IMR-90 (cell line): ENCODE data around the gene RNF212. TPM values are rescaled to one million over a fixed set of nuclear protein-coding genes. Genes with fewer than 3 reads are reported as not detected.

Experiments
- ATAC-seq: fragments of 200-7000 bp; cut with Tn5 transposase; 2 replicates; pipeline ENCODE4 v1.9.1; 2020; ENCODE audit warnings: low read depth, mild to moderate bottlenecking, moderate library complexity
- BruUV-seq: library from RNA; stranded (reverse); fragments of 400-500 nt; replicated peaks from 2 replicates; lab custom pipeline; 2021; lab: Mats Ljungman, UMichigan
- CTCF ChIA-PET: fragments of 300-600 bp; formaldehyde crosslinking; extraction: SDS; loops from one replicate; lab custom pipeline; 2021; ENCODE audit warnings: antibody characterized with exemption; lab: Yijun Ruan, JAX
- POLR2A ChIA-PET: fragments of 300-600 bp; sonication (Branson Sonifier 250); formaldehyde crosslinking; loops from one replicate; lab custom pipeline; 2022; ENCODE audit warnings: antibody characterized with exemption; ENCODE audit not compliant: unreplicated experiment; lab: Charles Lee
- DNase-seq: peaks from one replicate; pipeline ENCODE4 v3.0.0; 2013
- H2AFZ ChIP-seq: replicated peaks from 2 replicates; pipeline ENCODE3; 2013; ENCODE audit warnings: low read length, mild to moderate bottlenecking; ENCODE audit not compliant: poor library complexity
- H2AK5ac ChIP-seq: 2 replicates; pipeline ENCODE4 v1.6.1; 2013; ENCODE audit warnings: low read depth, low read length, inconsistent platforms
- H2AK9ac ChIP-seq: replicated peaks from 2 replicates; pipeline ENCODE3; 2013; ENCODE audit warnings: mild to moderate bottlenecking, low read depth, low read length, moderate library complexity; ENCODE audit not compliant: poor library complexity
- H2BK120ac ChIP-seq: 2 replicates; pipeline ENCODE4 v1.6.1; 2013; ENCODE audit warnings: low read depth, low read length, inconsistent platforms
- H2BK15ac ChIP-seq: 3 replicates; pipeline ENCODE4 v1.6.1; 2013; ENCODE audit warnings: low read depth, low read length, inconsistent platforms
- H2BK20ac ChIP-seq: 2 replicates; pipeline ENCODE4 v1.6.1; 2013; ENCODE audit warnings: low read depth, mild to moderate bottlenecking, inconsistent platforms, low read length, moderate library complexity
- H2BK5ac ChIP-seq: 2 replicates; pipeline ENCODE4 v1.6.1; 2013; ENCODE audit warnings: mild to moderate bottlenecking, low read depth, low read length, inconsistent platforms; ENCODE audit not compliant: poor library complexity, severe bottlenecking
- H3K14ac ChIP-seq: replicated peaks from 2 replicates; pipeline ENCODE4 v1.6.1; 2013; ENCODE audit warnings: low read depth, low read length, inconsistent platforms
- H3K18ac ChIP-seq: 2 replicates; pipeline ENCODE4 v1.6.1; 2013; ENCODE audit warnings: low read depth, low read length, control low read depth
- H3K23ac ChIP-seq: 2 replicates; pipeline ENCODE4 v1.6.1; 2013; ENCODE audit warnings: low read depth, low read length, inconsistent platforms
- H3K27ac ChIP-seq: 2 replicates; pipeline ENCODE4 v1.5.1; 2013; ENCODE audit warnings: mild to moderate bottlenecking, control low read depth, low read length; ENCODE audit not compliant: insufficient read depth
- H3K27me3 ChIP-seq: 2 replicates; pipeline ENCODE4 v1.6.1; 2013; ENCODE audit warnings: low read length; ENCODE audit not compliant: control insufficient read depth, insufficient read depth
- H3K36me3 ChIP-seq: 2 replicates; pipeline ENCODE4 v1.6.1; 2013; ENCODE audit warnings: low read length, mixed read lengths; ENCODE audit not compliant: control insufficient read depth, insufficient read depth
- H3K4ac ChIP-seq: 2 replicates; pipeline ENCODE4 v1.6.1; 2013; ENCODE audit warnings: low read depth, low read length, inconsistent platforms
- H3K4me1 ChIP-seq: 2 replicates; pipeline ENCODE4 v1.6.1; 2013; ENCODE audit warnings: low read length, mixed read lengths; ENCODE audit not compliant: control insufficient read depth, insufficient read depth
- H3K4me2 ChIP-seq: 2 replicates; pipeline ENCODE4 v1.6.1; 2013; ENCODE audit warnings: low read depth, mild to moderate bottlenecking, control low read depth, low read length, moderate library complexity
- H3K4me3 ChIP-seq: 2 replicates; pipeline ENCODE4 v1.5.1; 2013; ENCODE audit warnings: low read depth, mild to moderate bottlenecking, control low read depth, low read length, moderate library complexity; ENCODE audit not compliant: insufficient read depth
- H3K56ac ChIP-seq: 2 replicates; pipeline ENCODE4 v1.6.1; 2013; ENCODE audit warnings: low read length, inconsistent platforms; ENCODE audit not compliant: insufficient read depth; ENCODE audit errors: extremely low read depth
- H3K79me1 ChIP-seq, 2 experiments: 2 replicates each; pipeline ENCODE4 v1.6.1; 2013; ENCODE audit warnings: low read length in 2 of 2, inconsistent platforms in 1 of 2, low read depth in 1 of 2
- H3K9ac ChIP-seq: 2 replicates; pipeline ENCODE4 v1.6.1; 2013; ENCODE audit warnings: low read depth, low read length, control low read depth
- H3K9me1 ChIP-seq: 2 replicates; pipeline ENCODE4 v1.6.1; 2013; ENCODE audit warnings: low read length, inconsistent platforms; ENCODE audit not compliant: insufficient read depth
- H3K9me3 ChIP-seq: 2 replicates; pipeline ENCODE4 v1.6.1; 2013; ENCODE audit warnings: low read length; ENCODE audit not compliant: control insufficient read depth, insufficient read depth
- H4K20me1 ChIP-seq: 2 replicates; pipeline ENCODE4 v1.6.1; 2013; ENCODE audit warnings: low read length, inconsistent platforms; ENCODE audit not compliant: insufficient read depth
- H4K5ac ChIP-seq: 2 replicates; pipeline ENCODE4 v1.6.1; 2013; ENCODE audit warnings: mild to moderate bottlenecking, low read depth, low read length, control low read depth
- H4K8ac ChIP-seq, 2 experiments: 2 replicates each; pipeline ENCODE4 v1.6.1; 2013; ENCODE audit warnings: low read depth in 2 of 2, low read length in 2 of 2, control low read depth in 1 of 2, inconsistent platforms in 1 of 2
- H4K91ac ChIP-seq: 2 replicates; pipeline ENCODE4 v1.6.1; 2013; ENCODE audit warnings: low read depth, low read length, inconsistent platforms; ENCODE audit not compliant: insufficient read depth
- BHLHE40 ChIP-seq: fragments of 150-350 bp; IDR thresholded peaks from 2 replicates; pipeline ENCODE4 v1.6.1; 2016; ENCODE audit warnings: mild to moderate bottlenecking, low read depth, low read length
- CEBPB ChIP-seq: IDR thresholded peaks from 2 replicates; pipeline ENCODE4 v1.6.1; 2012; ENCODE audit warnings: low read depth, low read length, improper control_type of control experiment
- CHD1 ChIP-seq: IDR thresholded peaks from 2 replicates; pipeline ENCODE4 v1.6.1; 2012; ENCODE audit warnings: low read depth, low read length, improper control_type of control experiment
- POLR2A ChIP-seq: IDR thresholded peaks from 2 replicates; pipeline ENCODE4 v1.6.1; 2012; ENCODE audit warnings: mild to moderate bottlenecking, low read depth, low read length
- WGBS, 2 experiments: methylation state at CpG; one replicate each; pipeline versions ENCODE4 v1.1.5 to v1.1.7; 2013; ENCODE audit warnings: missing lambda C conversion rate in 2 of 2; ENCODE audit not compliant: insufficient read length in 1 of 2; ENCODE audit errors: extremely low coverage in 2 of 2; 5-methylcytosine and 5-hydroxymethylcytosine counted together
- dilution Hi-C: fragments of 300-500 bp; cut with HindIII; formaldehyde crosslinking; loops from one replicate; pipeline ENCODE4 v1.14.3; 2018; ENCODE audit warnings: low sequenced_read_pairs; ENCODE audit not compliant: unreplicated experiment
- in situ Hi-C: fragments of 300-500 bp; cut with MboI; formaldehyde crosslinking; loops from 3 replicates; pipeline ENCODE4 v1.14.3; 2019; ENCODE audit warnings: low sequenced_read_pairs, inconsistent platforms, mixed read lengths
- intact Hi-C: fragments of 100-400 bp; cut with micrococcal nuclease; formaldehyde crosslinking; loops from 2 replicates; pipeline ENCODE4 v1.10.0; 2022
- polyA plus RNA-seq, 3 experiments: library from polyadenylated mRNA; depleted of rRNA; stranded (reverse); fragments of >200 nt; gene quantifications; 2 replicates each; pipeline ENCODE4 v1.2.3, GENCODE V29; 2012; ENCODE audit warnings: low replicate concordance in 1 of 3
- total RNA-seq: library from RNA; depleted of rRNA; stranded (reverse); fragments of >200 nt; gene quantifications from 2 replicates; pipeline ENCODE4 v1.2.3, GENCODE V29; 2012
- TF ChIP-seq, protein P1 (sequence below): fragments of 150-350 bp; IDR thresholded peaks from 2 replicates; pipeline ENCODE4 v1.6.1; 2016; ENCODE audit warnings: low read depth, mild to moderate bottlenecking, low read length, moderate library complexity, borderline replicate concordance

RNF212 gene
- total and polyA plus RNA-seq, 2 of the 4 experiments (the other 2 are of a cell fraction) = under 0.01 to 0.51 TPM

DNA sequence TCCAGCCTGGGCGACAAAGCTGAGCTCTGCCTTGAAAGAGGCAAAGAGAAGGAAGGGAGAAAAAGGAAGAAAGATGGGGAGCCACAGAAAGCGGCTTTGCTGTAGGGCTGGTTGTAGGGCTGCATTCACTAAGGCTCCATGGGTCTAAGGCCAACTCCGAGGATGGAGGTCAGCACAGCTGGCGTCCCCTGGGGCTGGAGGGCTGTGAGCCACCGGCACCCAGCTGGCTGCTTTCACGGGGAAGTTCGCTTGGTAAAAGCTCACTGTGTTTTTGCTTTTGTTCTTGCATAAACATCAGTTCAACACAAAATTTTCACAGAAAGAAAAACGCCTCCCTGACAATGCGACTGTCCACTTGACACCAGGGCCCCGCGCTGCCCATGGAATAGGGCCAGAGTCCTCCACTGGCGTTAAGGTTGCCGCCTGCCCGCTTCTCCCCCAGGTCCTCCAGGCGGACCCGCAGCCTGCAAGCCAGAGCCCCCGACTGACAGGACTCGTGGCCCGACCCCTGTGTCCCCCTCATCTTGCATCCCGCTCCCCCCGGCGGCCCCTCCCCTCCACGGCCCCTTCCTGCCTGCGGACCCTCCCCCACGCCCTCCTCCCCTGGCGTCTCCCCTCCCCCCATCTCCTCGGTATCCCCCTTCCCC lies 1.1 kb downstream of the RNF212 start:
- Histone ChIP-seq H2BK15ac (no peak overlapping the region), H4K91ac (no peak overlapping the region), H3K4ac (no peak overlapping the region), H2BK20ac (no peak overlapping the region), H3K18ac (no peak overlapping the region), H3K14ac (no peak overlapping the region), H2AFZ (no peak overlapping the region), H3K79me1 (no peaks in the 10 kb centered on the region), H2AK5ac (no peak overlapping the region), H3K4me2 (no peak overlapping the region), H4K20me1 (no peaks in the 10 kb centered on the region), H3K4me1 (no peaks in the 10 kb centered on the region), H3K9me1 (no peaks in the 10 kb centered on the region), H3K9ac (no peak overlapping the region), H4K8ac (no peak overlapping the region), H3K9me3 (no peaks in the 10 kb centered on the region), H2BK120ac (no peak overlapping the region), H3K36me3 (no peaks in the 10 kb centered on the region), H4K5ac (no peak overlapping the region), H3K23ac (no peak overlapping the region), H3K27me3 (peaks cover 47% of the 10 kb centered on the region), H2BK5ac (no peak overlapping the region), H3K4me3 (no peak overlapping the region), H2AK9ac (no peak overlapping the region), H3K27ac (no peak overlapping the region), H3K56ac (no peak overlapping the region)
- TF ChIP-seq, protein P1, sequence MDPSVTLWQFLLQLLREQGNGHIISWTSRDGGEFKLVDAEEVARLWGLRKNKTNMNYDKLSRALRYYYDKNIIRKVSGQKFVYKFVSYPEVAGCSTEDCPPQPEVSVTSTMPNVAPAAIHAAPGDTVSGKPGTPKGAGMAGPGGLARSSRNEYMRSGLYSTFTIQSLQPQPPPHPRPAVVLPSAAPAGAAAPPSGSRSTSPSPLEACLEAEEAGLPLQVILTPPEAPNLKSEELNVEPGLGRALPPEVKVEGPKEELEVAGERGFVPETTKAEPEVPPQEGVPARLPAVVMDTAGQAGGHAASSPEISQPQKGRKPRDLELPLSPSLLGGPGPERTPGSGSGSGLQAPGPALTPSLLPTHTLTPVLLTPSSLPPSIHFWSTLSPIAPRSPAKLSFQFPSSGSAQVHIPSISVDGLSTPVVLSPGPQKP = no peak
- TF ChIP-seq BHLHE40 (no peak), CHD1 (no peak), POLR2A (no peak), CEBPB (no peak)
- POLR2A ChIA-PET = no interaction called here
- dilution Hi-C loops = no loop called here
- WGBS, 2 experiments = 56% methylated on average over 4 of the region's 27 CpGs; no CpG with 5 or more reads in 1 of the 2 experiments
- intact Hi-C loops = no loop called here
- CTCF ChIA-PET = no interaction called here
- in situ Hi-C loops = no loop called here
- BruUV-seq = no TSS peak
- ATAC-seq (no peak), DNase-seq (no peak)
